ENCODE data around the gene RBM4B.

GRCh38 chr11:66725647-66726046 is 48.0 kb upstream of the RBM4B start:
- TF ChIP-seq CTCF (IDR thresholded peaks at IDR 0.05; ENCODE audit: low read length): no peak
- no peak for TF ChIP-seq EZH2 (optimal IDR thresholded peaks at IDR 0.05; ENCODE audit: low read depth, low read length)
- no peak for TF ChIP-seq EZH2phosphoT487 (IDR thresholded peaks at IDR 0.05; ENCODE audit: low read length)
